H9 (cell line): ENCODE results near the gene SRM. TPM values are rescaled to one million over a fixed set of nuclear protein-coding genes. Genes with fewer than 3 reads are reported as not detected.
"Not testable (repeated sequence)": the region's sequence is repeated elsewhere in the genome, so short reads cannot be mapped to it uniquely, and the experiment has no call there.

Experiments used
- DNase-seq: peaks from one replicate; pipeline ENCODE4 v3.0.0-alpha.2; 2017
- H2AFZ ChIP-seq: one replicate; pipeline ENCODE4 v1.6.1; 2013; ENCODE audit warnings: mild to moderate bottlenecking, low read length, control low read depth, moderate library complexity
- H2AK5ac ChIP-seq: 2 replicates; pipeline ENCODE4 v1.6.1; 2013; ENCODE audit warnings: low read length, control low read depth, mixed read lengths; ENCODE audit not compliant: insufficient read length
- H2BK120ac ChIP-seq: one replicate; pipeline ENCODE4 v1.6.1; 2013; ENCODE audit warnings: low read depth, mild to moderate bottlenecking, low read length, control low read depth, inconsistent platforms; ENCODE audit not compliant: poor library complexity, severe bottlenecking
- H2BK12ac ChIP-seq: 2 replicates; pipeline ENCODE4 v1.6.1; 2013; ENCODE audit warnings: low read length, control low read depth, mixed read lengths, low read depth; ENCODE audit not compliant: insufficient read length
- H2BK15ac ChIP-seq: 2 replicates; pipeline ENCODE4 v1.6.1; 2013; ENCODE audit warnings: low read depth, low read length, control low read depth
- H2BK20ac ChIP-seq: one replicate; pipeline ENCODE4 v1.6.1; 2013; ENCODE audit warnings: low read depth, mild to moderate bottlenecking, low read length, control low read depth, inconsistent platforms; ENCODE audit not compliant: poor library complexity, severe bottlenecking
- H2BK5ac ChIP-seq: 2 replicates; pipeline ENCODE4 v1.6.1; 2013; ENCODE audit warnings: low read length, control low read depth, mixed read lengths; ENCODE audit not compliant: insufficient read length
- H3K14ac ChIP-seq: 2 replicates; pipeline ENCODE4 v1.6.1; 2013; ENCODE audit warnings: low read length, control low read depth; ENCODE audit not compliant: insufficient read depth
- H3K18ac ChIP-seq: 2 replicates; pipeline ENCODE4 v1.6.1; 2013; ENCODE audit warnings: low read depth, mild to moderate bottlenecking, mixed read lengths, low read length, control low read depth; ENCODE audit not compliant: insufficient read length
- H3K23ac ChIP-seq: 2 replicates; pipeline ENCODE4 v1.6.1; 2013; ENCODE audit warnings: low read length, control low read depth, mixed read lengths, low read depth; ENCODE audit not compliant: insufficient read length
- H3K23me2 ChIP-seq: 2 replicates; pipeline ENCODE4 v1.6.1; 2013; ENCODE audit warnings: low read depth, mild to moderate bottlenecking, mixed read lengths, low read length, control low read depth; ENCODE audit not compliant: insufficient read length, poor library complexity, severe bottlenecking
- H3K27ac ChIP-seq: 2 replicates; pipeline ENCODE4 v1.5.1; 2013; ENCODE audit warnings: low read length, control low read depth, mixed read lengths, low read depth; ENCODE audit not compliant: insufficient read length
- H3K27me3 ChIP-seq: 2 replicates; pipeline ENCODE4 v1.6.1; 2013; ENCODE audit warnings: low read length, control low read depth, inconsistent platforms; ENCODE audit not compliant: insufficient read depth
- H3K4ac ChIP-seq: 2 replicates; pipeline ENCODE4 v1.6.1; 2013; ENCODE audit warnings: low read depth, mild to moderate bottlenecking, control low read depth, inconsistent platforms, low read length, moderate library complexity
- H3K4me1 ChIP-seq: 2 replicates; pipeline ENCODE4 v1.6.1; 2013; ENCODE audit warnings: low read length, control low read depth, inconsistent platforms; ENCODE audit not compliant: insufficient read depth
- H3K4me2 ChIP-seq: 2 replicates; pipeline ENCODE4 v1.6.1; 2013; ENCODE audit warnings: low read length, control low read depth, mixed read lengths; ENCODE audit not compliant: insufficient read length, insufficient read depth
- H3K56ac ChIP-seq: 2 replicates; pipeline ENCODE4 v1.6.1; 2013; ENCODE audit warnings: low read depth, mild to moderate bottlenecking, mixed read lengths, low read length, control low read depth; ENCODE audit not compliant: insufficient read length
- H3K79me1 ChIP-seq: 2 replicates; pipeline ENCODE4 v1.6.1; 2013; ENCODE audit warnings: low read depth, mild to moderate bottlenecking, moderate library complexity, low read length, control low read depth, inconsistent platforms; ENCODE audit not compliant: insufficient read depth, poor library complexity, severe bottlenecking
- H3K79me2 ChIP-seq: 2 replicates; pipeline ENCODE4 v1.6.1; 2013; ENCODE audit warnings: low read length, control low read depth, inconsistent platforms; ENCODE audit not compliant: insufficient read depth
- H3K9ac ChIP-seq: 2 replicates; pipeline ENCODE4 v1.6.1; 2013; ENCODE audit warnings: low read length, control low read depth, mixed read lengths; ENCODE audit not compliant: insufficient read length; ENCODE audit errors: extremely low read depth
- H3K9me3 ChIP-seq: one replicate; pipeline ENCODE4 v1.6.1; 2013; ENCODE audit warnings: low read depth, low read length, inconsistent platforms; ENCODE audit not compliant: control insufficient read depth
- H3T11ph ChIP-seq: one replicate; pipeline ENCODE4 v1.6.1; 2013; ENCODE audit warnings: mild to moderate bottlenecking, low read length, control low read depth, inconsistent platforms
- H4K20me1 ChIP-seq: one replicate; pipeline ENCODE4 v1.6.1; 2013; ENCODE audit not compliant: control insufficient read depth, insufficient read length, insufficient read depth
- H4K5ac ChIP-seq: 2 replicates; pipeline ENCODE4 v1.6.1; 2013; ENCODE audit warnings: low read depth, mild to moderate bottlenecking, mixed read lengths, low read length, control low read depth; ENCODE audit not compliant: insufficient read length
- H4K8ac ChIP-seq: replicated peaks from 2 replicates; pipeline ENCODE4 v1.6.1; 2013; ENCODE audit warnings: low read length, control low read depth, mixed read lengths, low read depth; ENCODE audit not compliant: insufficient read length
- H4K91ac ChIP-seq: 2 replicates; pipeline ENCODE4 v1.6.1; 2013; ENCODE audit warnings: low read depth, mild to moderate bottlenecking, moderate library complexity, mixed read lengths, low read length, control low read depth; ENCODE audit not compliant: insufficient read length
- H3K27ac Mint-ChIP-seq, 3 experiments: 2 replicates in 2 of 3; 3 replicates in 1 of 3; pipeline ENCODE4 v1.8.0; 2020 to 2021; ENCODE audit warnings: mixed read lengths in 3 of 3, mild to moderate bottlenecking in 1 of 3, moderate library complexity in 1 of 3
- H3K27me3 Mint-ChIP-seq: 2 replicates; pipeline ENCODE4 v1.8.0; 2021; ENCODE audit warnings: low read depth, mild to moderate bottlenecking, moderate library complexity, mixed read lengths
- H3K36me3 Mint-ChIP-seq, 3 experiments: 2 replicates in 2 of 3; 3 replicates in 1 of 3; pipeline ENCODE4 v1.8.0; 2020 to 2021; ENCODE audit warnings: low read depth in 3 of 3, mixed read lengths in 3 of 3; ENCODE audit not compliant: insufficient read depth in 1 of 3
- H3K4me1 Mint-ChIP-seq, 2 experiments: 2 replicates each; pipeline ENCODE4 v1.8.0; 2020; ENCODE audit warnings: mixed read lengths in 2 of 2
- H3K4me3 Mint-ChIP-seq, 2 experiments: 2 replicates in 1 of 2; 3 replicates in 1 of 2; pipeline ENCODE4 v1.8.0; 2020 to 2021; ENCODE audit warnings: mild to moderate bottlenecking in 2 of 2, mixed read lengths in 2 of 2, moderate library complexity in 1 of 2
- H3K9me3 Mint-ChIP-seq, 2 experiments: 2 replicates in 1 of 2; 3 replicates in 1 of 2; pipeline ENCODE4 v1.8.0; 2020; ENCODE audit warnings: mild to moderate bottlenecking in 2 of 2, mixed read lengths in 2 of 2, moderate library complexity in 1 of 2
- CTCF ChIP-seq: fragments of 200-600 bp; sonication (generic); conservative IDR thresholded peaks from 3 replicates; pipeline ENCODE4 v1.8.0; 2021; ENCODE audit warnings: antibody characterized with exemption, mild to moderate bottlenecking
- WGBS: extraction: QIAGEN DNeasy Blood & Tissue Kit; methylation state at CpG from one replicate; pipeline ENCODE4 v1.1.7; 2013; ENCODE audit warnings: missing lambda C conversion rate, low lambda C conversion rate, mixed read lengths; ENCODE audit not compliant: insufficient read length; ENCODE audit errors: extremely low coverage; 5-methylcytosine and 5-hydroxymethylcytosine counted together
- total RNA-seq: library from RNA; stranded (reverse); gene quantifications from 2 replicates; pipeline ENCODE4 v1.2.1, GENCODE V29; 2021

SRM gene
- total RNA-seq, 1 experiment from 2014 or later, result 196 TPM

- H3K79me2 ChIP-seq, result no peaks in the 10 kb centered on the region
- no peak overlapping the region for H4K5ac ChIP-seq
- H3K18ac ChIP-seq, result no peak overlapping the region
- no peak overlapping the region for H2BK20ac ChIP-seq
- no peak overlapping the region for H4K91ac ChIP-seq
- H3K9ac ChIP-seq, result no peak overlapping the region
- H3K27me3 ChIP-seq, result no peaks in the 10 kb centered on the region; the same call in 1 of the 2 replicates
- H3K27me3 Mint-ChIP-seq, result no peaks in the 10 kb centered on the region
- H2BK12ac ChIP-seq, result no peak overlapping the region
- no peak overlapping the region for H3K27ac Mint-ChIP-seq
- peaks cover 7 to 26% (median 18%) of the 10 kb centered on the region in 3 experiments; a peak in 6 of 7 replicates for H3K36me3 Mint-ChIP-seq
- H2AK5ac ChIP-seq, result no peak overlapping the region
- H3K4me3 Mint-ChIP-seq, result 0 out of 5 replicates have a peak overlapping the region, but pooled peaks of 1 of the 2 experiments have one; percentile 9
- H4K8ac ChIP-seq, result no peak overlapping the region
- no peaks in the 10 kb centered on the region for H3K79me1 ChIP-seq
- TF ChIP-seq CTCF, result no peak
- peaks cover 10 to 14% of the 10 kb centered on the region in 2 experiments for H3K4me1 Mint-ChIP-seq
- no peaks in the 10 kb centered on the region for H3K9me3 ChIP-seq
- no peak overlapping the region for H3K27ac ChIP-seq
- no peak overlapping the region for H3K56ac ChIP-seq
- H3K23ac ChIP-seq, result no peak overlapping the region
- no CpG with 5 or more reads among the region's 19 CpGs for WGBS
- H3T11ph ChIP-seq, result no peak overlapping the region
- H2BK120ac ChIP-seq, result no peak overlapping the region
- no peak overlapping the region; the same call in 1 of the 2 replicates for H3K14ac ChIP-seq
- H2AFZ ChIP-seq, result no peak overlapping the region
- no peak overlapping the region for H2BK15ac ChIP-seq
- H3K4me1 ChIP-seq, result no peaks in the 10 kb centered on the region
- DNase-seq, result no peak
- H3K4me2 ChIP-seq, result no peak overlapping the region
- H2BK5ac ChIP-seq, result no peak overlapping the region
- H3K4ac ChIP-seq, result no peak overlapping the region
- H3K9me3 Mint-ChIP-seq, result no peaks in the 10 kb centered on the region
- H4K20me1 ChIP-seq, result no peaks in the 10 kb centered on the region
- no peaks in the 10 kb centered on the region for H3K23me2 ChIP-seq
Measured at GRCh38 chr1:11051781-11052511, 7.9 kb downstream of the SRM start.

GRCh38 chr1:11051121-11051520, 8.7 kb downstream of the SRM start:
- not testable (repeated sequence) for H2BK15ac ChIP-seq, H2BK20ac ChIP-seq, DNase-seq, H3K4me3 Mint-ChIP-seq, H3K27me3 ChIP-seq, H3K27me3 Mint-ChIP-seq, H3K27ac Mint-ChIP-seq, H2AFZ ChIP-seq, H3K9me3 ChIP-seq, H3K79me1 ChIP-seq, H3K9ac ChIP-seq, H2AK5ac ChIP-seq, H3K14ac ChIP-seq, H3K23me2 ChIP-seq, H3K4me1 ChIP-seq, H2BK12ac ChIP-seq, H2BK5ac ChIP-seq, H3K9me3 Mint-ChIP-seq, H3K23ac ChIP-seq, H2BK120ac ChIP-seq, H3K4ac ChIP-seq, H3K27ac ChIP-seq, H3K79me2 ChIP-seq, H4K91ac ChIP-seq, H3K18ac ChIP-seq, H4K5ac ChIP-seq, H3T11ph ChIP-seq, H3K4me2 ChIP-seq, H3K56ac ChIP-seq, H4K8ac ChIP-seq, H4K20me1 ChIP-seq
- H3K36me3 Mint-ChIP-seq, result peaks cover 2 to 18% (median 10%) of the 10 kb centered on the region in 3 experiments; a peak in 6 of 7 replicates
- peaks cover 10 to 14% of the 10 kb centered on the region in 2 experiments for H3K4me1 Mint-ChIP-seq
- no CpG with 5 or more reads among the region's 10 CpGs for WGBS
